RWPE2 (cell line): ENCODE measurements around the gene L3MBTL4.

Experiments used
- ATAC-seq: fragments of 200-7000 bp; cut with Tn5 transposase; 3 replicates; pipeline ENCODE4 v1.9.1; 2021; ENCODE audit warnings: low read depth
- DNase-seq: peaks from one replicate; pipeline ENCODE4 v3.0.0-alpha.2; 2020; ENCODE audit warnings: low spot score
- H3K27ac ChIP-seq: fragments of 450-650 bp; 2 replicates; pipeline ENCODE4 v1.5.1; 2017; ENCODE audit warnings: mild to moderate bottlenecking; ENCODE audit not compliant: poor library complexity, severe bottlenecking
- H3K27me3 ChIP-seq: fragments of 250-450 bp; sonication (Bioruptor Pico); 2 replicates; pipeline ENCODE4 v1.5.1; 2021; ENCODE audit warnings: mild to moderate bottlenecking, moderate library complexity; ENCODE audit not compliant: insufficient read depth, poor library complexity, severe bottlenecking
- H3K36me3 ChIP-seq: fragments of 250-450 bp; sonication (Bioruptor Pico); 2 replicates; pipeline ENCODE4 v1.5.1; 2020; ENCODE audit warnings: low read depth, mild to moderate bottlenecking, moderate library complexity
- H3K4me1 ChIP-seq: fragments of 250-450 bp; sonication (Bioruptor Pico); 2 replicates; pipeline ENCODE4 v1.5.1; 2021; ENCODE audit warnings: mild to moderate bottlenecking, moderate library complexity; ENCODE audit not compliant: insufficient read depth, poor library complexity, severe bottlenecking
- H3K4me3 ChIP-seq: fragments of 250-450 bp; sonication (Bioruptor Pico); 2 replicates; pipeline ENCODE4 v1.5.1; 2021; ENCODE audit warnings: mild to moderate bottlenecking, moderate library complexity; ENCODE audit not compliant: severe bottlenecking
- H3K9me3 ChIP-seq: fragments of 250-450 bp; sonication (Bioruptor Pico); 2 replicates; pipeline ENCODE4 v1.5.1; 2021; ENCODE audit warnings: mild to moderate bottlenecking, moderate library complexity; ENCODE audit not compliant: severe bottlenecking
- TF ChIP-seq, protein P1 (sequence below): fragments of 450-650 bp; IDR thresholded peaks from one replicate; pipeline ENCODE4 v1.5.1; 2017; ENCODE audit warnings: mild to moderate bottlenecking, moderate library complexity; ENCODE audit not compliant: poor library complexity, severe bottlenecking

The L3MBTL4 gene

DNA sequence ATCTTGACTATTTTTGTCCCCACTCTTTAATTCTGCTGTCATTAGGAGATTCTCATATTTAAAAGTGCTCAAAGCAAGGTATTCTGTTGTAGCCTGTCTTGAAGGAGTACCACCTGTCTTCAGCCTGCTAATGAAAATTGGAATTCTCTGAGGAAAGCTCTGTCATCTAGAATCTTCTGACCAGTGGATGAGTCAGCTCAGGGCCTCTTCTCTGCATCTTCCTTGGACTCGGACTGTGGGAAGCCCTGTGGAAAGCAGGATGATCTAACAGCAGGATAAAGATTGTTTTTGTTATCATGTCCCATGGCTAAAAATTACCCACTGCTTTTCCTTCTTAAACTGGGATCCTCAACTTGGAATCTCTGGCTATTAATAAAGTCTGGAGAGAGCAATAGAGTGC, 500.7 kb downstream of the L3MBTL4 start:
- no peak for DNase-seq
- H3K27ac ChIP-seq, result no peak overlapping the region

DNA sequence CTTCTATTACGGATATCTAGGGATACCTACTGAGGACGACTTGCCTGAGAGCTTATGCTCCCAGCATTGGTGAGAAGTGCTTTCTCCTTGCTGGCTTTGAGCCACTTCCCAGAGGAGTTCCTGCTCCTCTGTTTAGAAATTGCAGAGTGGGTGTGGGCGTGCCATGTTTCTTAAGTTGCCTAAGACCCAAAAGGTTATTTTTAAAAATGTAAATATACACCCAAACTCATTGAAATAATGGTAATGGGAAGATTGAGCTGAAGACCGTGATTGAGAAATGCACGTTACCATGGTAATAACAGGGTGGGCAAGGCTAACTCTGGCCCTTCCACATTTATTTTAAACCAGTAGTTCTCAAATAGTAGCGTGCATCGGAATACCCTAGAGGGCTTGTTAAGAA, 502.1 kb downstream of the L3MBTL4 start:
- Histone ChIP-seq H3K9me3 (no peaks in the 10 kb centered on the region), H3K27ac (no peak overlapping the region), H3K27me3 (no peaks in the 10 kb centered on the region), H3K4me3 (no peak overlapping the region), H3K4me1 (no peaks in the 10 kb centered on the region), H3K36me3 (no peaks in the 10 kb centered on the region)
- ATAC-seq (no peak), DNase-seq (no peak)
- TF ChIP-seq, protein P1, sequence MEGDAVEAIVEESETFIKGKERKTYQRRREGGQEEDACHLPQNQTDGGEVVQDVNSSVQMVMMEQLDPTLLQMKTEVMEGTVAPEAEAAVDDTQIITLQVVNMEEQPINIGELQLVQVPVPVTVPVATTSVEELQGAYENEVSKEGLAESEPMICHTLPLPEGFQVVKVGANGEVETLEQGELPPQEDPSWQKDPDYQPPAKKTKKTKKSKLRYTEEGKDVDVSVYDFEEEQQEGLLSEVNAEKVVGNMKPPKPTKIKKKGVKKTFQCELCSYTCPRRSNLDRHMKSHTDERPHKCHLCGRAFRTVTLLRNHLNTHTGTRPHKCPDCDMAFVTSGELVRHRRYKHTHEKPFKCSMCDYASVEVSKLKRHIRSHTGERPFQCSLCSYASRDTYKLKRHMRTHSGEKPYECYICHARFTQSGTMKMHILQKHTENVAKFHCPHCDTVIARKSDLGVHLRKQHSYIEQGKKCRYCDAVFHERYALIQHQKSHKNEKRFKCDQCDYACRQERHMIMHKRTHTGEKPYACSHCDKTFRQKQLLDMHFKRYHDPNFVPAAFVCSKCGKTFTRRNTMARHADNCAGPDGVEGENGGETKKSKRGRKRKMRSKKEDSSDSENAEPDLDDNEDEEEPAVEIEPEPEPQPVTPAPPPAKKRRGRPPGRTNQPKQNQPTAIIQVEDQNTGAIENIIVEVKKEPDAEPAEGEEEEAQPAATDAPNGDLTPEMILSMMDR, result no peak

More for the DNA sequence above, 500.7 kb downstream of the L3MBTL4 start:
- no peak for ATAC-seq
- H3K4me3 ChIP-seq, result no peak overlapping the region
- H3K27me3 ChIP-seq, result no peaks in the 10 kb centered on the region
- no peaks in the 10 kb centered on the region for H3K36me3 ChIP-seq
- no peaks in the 10 kb centered on the region for H3K9me3 ChIP-seq
- TF ChIP-seq, protein P1, result no peak
- no peaks in the 10 kb centered on the region for H3K4me1 ChIP-seq

DNA sequence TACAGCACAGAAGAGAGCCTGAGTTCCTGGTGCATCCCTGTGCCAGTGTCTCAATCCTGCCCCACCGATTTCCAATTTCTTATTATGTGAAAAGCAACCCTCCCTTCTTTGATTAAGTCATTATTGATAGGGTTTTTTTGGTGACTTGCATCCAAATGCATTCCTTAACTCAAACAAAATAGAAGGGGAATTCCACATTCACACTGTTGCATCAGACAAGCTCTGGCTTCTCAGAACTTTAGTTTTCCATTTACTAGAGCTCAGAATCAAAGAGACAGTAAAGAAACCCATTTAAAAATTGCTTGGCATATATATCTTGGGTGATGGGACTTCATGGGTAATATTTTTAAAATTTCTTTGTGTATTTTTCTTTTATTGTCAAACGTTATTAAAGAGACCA, 505.6 kb downstream of the L3MBTL4 start:
- TF ChIP-seq, protein P1, result no peak
- H3K4me1 ChIP-seq, result no peaks in the 10 kb centered on the region
- no peak for DNase-seq
- no peak overlapping the region for H3K27ac ChIP-seq
- ATAC-seq, result no peak
- H3K4me3 ChIP-seq, result no peak overlapping the region
- no peaks in the 10 kb centered on the region for H3K27me3 ChIP-seq
- no peaks in the 10 kb centered on the region for H3K36me3 ChIP-seq
- H3K9me3 ChIP-seq, result no peaks in the 10 kb centered on the region
